K562 (cell line): Measurements from ENCODE around the gene ZNF266. TPM values are rescaled to one million over a fixed set of nuclear protein-coding genes. Genes with fewer than 3 reads are reported as not detected.

Experiments used
- BRD9 ChIP-seq: fragments of 450-650 bp; IDR thresholded peaks from 2 replicates; pipeline ENCODE4 v1.6.1; 2018; ENCODE audit warnings: low read depth; ENCODE audit not compliant: partially characterized antibody
- CBX2 ChIP-seq: fragments of 200-600 bp; sonication (generic); IDR thresholded peaks from one replicate; pipeline ENCODE4 v1.6.1; 2012; ENCODE audit warnings: mild to moderate bottlenecking, low read length, inconsistent platforms; ENCODE audit not compliant: insufficient read depth, poor library complexity, severe bottlenecking
- FOXP1 ChIP-seq: sonication (generic); formaldehyde crosslinking; IDR thresholded peaks from 2 replicates; pipeline ENCODE4 v1.8.0; 2022; ENCODE audit warnings: mild to moderate bottlenecking, missing genetic modification reagents
- GATAD2A ChIP-seq: fragments of 450-650 bp; IDR thresholded peaks from 2 replicates; pipeline ENCODE4 v1.6.1; 2017
- HIVEP1 ChIP-seq: fragments of 250-450 bp; sonication (Bioruptor Pico); IDR thresholded peaks from 2 replicates; pipeline ENCODE4 v1.4.0; 2020; ENCODE audit warnings: mild to moderate bottlenecking
- HMG20A ChIP-seq: fragments of 450-650 bp; formaldehyde crosslinking; conservative IDR thresholded peaks from 2 replicates; pipeline ENCODE4 v1.4.0; 2020; ENCODE audit warnings: mild to moderate bottlenecking, mixed read lengths
- JUNB ChIP-seq: fragments of 450-650 bp; formaldehyde crosslinking; conservative IDR thresholded peaks from 2 replicates; pipeline ENCODE4 v1.4.0; 2020; ENCODE audit warnings: mild to moderate bottlenecking
- KLF10 ChIP-seq: fragments of 250-450 bp; sonication (Bioruptor Pico); IDR thresholded peaks from 2 replicates; pipeline ENCODE4 v1.6.1; 2021; ENCODE audit warnings: matching md5 sums
- LEF1 ChIP-seq: fragments of 450-650 bp; IDR thresholded peaks from 2 replicates; pipeline ENCODE4 v1.6.1; 2016; ENCODE audit warnings: mild to moderate bottlenecking
- MLX ChIP-seq, 2 experiments: fragments of 450-650 bp in 1 of 2; sonication (generic) in 1 of 2; formaldehyde crosslinking; conservative IDR thresholded peaks; 2 replicates each; pipeline versions ENCODE4 v1.4.0 to v1.8.1; 2020 to 2022; ENCODE audit warnings: mild to moderate bottlenecking in 1 of 2, missing genetic modification reagents in 1 of 2
- NFE2L1 ChIP-seq: fragments of 450-650 bp; IDR thresholded peaks from 2 replicates; pipeline ENCODE4 v1.6.1; 2016; ENCODE audit warnings: missing genetic modification characterization, low read depth, mild to moderate bottlenecking, missing compliant biosample characterization, moderate library complexity, borderline replicate concordance
- PML ChIP-seq: IDR thresholded peaks from 2 replicates; pipeline ENCODE4 v1.6.1; 2012; ENCODE audit warnings: low read length, inconsistent platforms
- RBM15 ChIP-seq: fragments of 200-400 bp; formaldehyde crosslinking; IDR thresholded peaks from 2 replicates; pipeline ENCODE4 v1.6.1; 2018; ENCODE audit warnings: mild to moderate bottlenecking, low read length, moderate library complexity; ENCODE audit not compliant: insufficient read depth
- RCOR1 ChIP-seq, 2 experiments: IDR thresholded peaks; 2 replicates each; pipeline ENCODE4 v1.6.1; 2012; ENCODE audit warnings: low read depth in 2 of 2, low read length in 2 of 2, borderline replicate concordance in 1 of 2, improper control_type of control experiment in 1 of 2
- RFX5 ChIP-seq: IDR thresholded peaks from 2 replicates; pipeline ENCODE4 v1.6.1; 2011; ENCODE audit warnings: low read depth, mild to moderate bottlenecking, improper control_type of control experiment, low read length
- RNF219 ChIP-seq: fragments of 250-450 bp; sonication (Bioruptor Pico); IDR thresholded peaks from 2 replicates; pipeline ENCODE4 v1.5.0; 2022; ENCODE audit warnings: mild to moderate bottlenecking
- TAF1 ChIP-seq: IDR thresholded peaks from 2 replicates; pipeline ENCODE4 v1.6.1; 2011; ENCODE audit warnings: mild to moderate bottlenecking, low read length, moderate library complexity; ENCODE audit not compliant: insufficient read depth, control insufficient read depth, severe bottlenecking; ENCODE audit errors: extremely low read depth
- ZNF3 ChIP-seq: fragments of 250-450 bp; sonication (Bioruptor Pico); IDR thresholded peaks from 2 replicates; pipeline ENCODE4 v1.5.0; 2021; ENCODE audit warnings: mild to moderate bottlenecking, moderate library complexity
- ZNF395 ChIP-seq: fragments of 200-800 bp; sonication (Bioruptor generic); IDR thresholded peaks from 2 replicates; pipeline ENCODE4 v1.6.1; 2017; ENCODE audit warnings: missing genetic modification characterization, missing compliant biosample characterization
- ZNF408 ChIP-seq: fragments of 250-450 bp; sonication (Bioruptor Pico); IDR thresholded peaks from 2 replicates; pipeline ENCODE4 v1.4.0; 2020; ENCODE audit warnings: low read depth, mild to moderate bottlenecking, moderate library complexity
- ZNF639 ChIP-seq, 2 experiments: fragments of 200-800 bp in 1 of 2; sonication (Bioruptor generic) in 1 of 2; sonication (generic) in 1 of 2; formaldehyde crosslinking in 1 of 2; IDR thresholded peaks in 1 of 2; conservative IDR thresholded peaks in 1 of 2; 2 replicates each; pipeline versions ENCODE4 v1.5.0 to v1.6.1; 2016 to 2020; ENCODE audit warnings: missing compliant biosample characterization in 1 of 2, missing genetic modification characterization in 1 of 2, missing genetic modification reagents in 1 of 2
- polyA plus RNA-seq, 8 experiments: library from polyadenylated mRNA; depleted of rRNA in 4 of 8; stranded (reverse) in 5 of 8; unstranded in 3 of 8; fragments of >200 nt; fragmentation: Nextera tagmentation in 2 of 8; fragmentation: Illumina TruSeq in 1 of 8; extraction: Ambion mirVana in 2 of 8; extraction: Trizol in 1 of 8; gene quantifications; 2 replicates each; pipeline versions ENCODE4 v1.2.1 to v1.2.3, GENCODE V29; 2011 to 2014; ENCODE audit warnings: inconsistent platforms in 1 of 8, missing spikeins in 1 of 8
- total RNA-seq, 7 experiments: library from RNA; depleted of rRNA in 6 of 7; stranded (reverse); fragments of >200 nt in 6 of 7; fragmentation: Illumina TruSeq in 2 of 7; extraction: Trizol in 2 of 7; gene quantifications; 2 replicates each; pipeline versions ENCODE4 v1.2.1 to v1.2.3, GENCODE V29; 2011 to 2021; ENCODE audit warnings: low replicate concordance in 1 of 7

ZNF266 gene
- total and polyA plus RNA-seq, 9 of the 15 experiments (the other 6 are each of a cell fraction or from before 2014, with no cell fraction given): 5.9 to 40.9 (median 20.3) TPM

- TF ChIP-seq KLF10 (CRISPR knock-in tag) (no peak), ZNF3 (CRISPR knock-in tag) (no peak), LEF1 (no peak), RBM15 (no peak), CBX2 (no peak), TAF1 (peak; percentile 77), GATAD2A (no peak), FOXP1 (peak; percentile 71; the same call in 1 of the 2 replicates), RFX5 (peak; percentile 61; the same call in 1 of the 2 replicates), ZNF408 (CRISPR knock-in tag) (no peak), BRD9 (no peak), ZNF395 (CRISPR knock-in tag) (no peak), HMG20A (no peak), PML (peak; percentile 63; the same call in 1 of the 2 replicates), JUNB (no peak; the same call in 1 of the 2 replicates), RNF219 (CRISPR knock-in tag) (no peak), HIVEP1 (CRISPR knock-in tag) (no peak), RCOR1 (IDR thresholded peaks at IDR 0.05; ENCODE audit: borderline replicate concordance in 1 of 2, low read depth in 2 of 2, low read length in 2 of 2) (peak; percentile 3 to 22; a peak in 1 of 4 replicates), NFE2L1 (tag) (no peak), ZNF639 (CRISPR knock-in tag; conservative IDR thresholded peaks at IDR 0.05 in 1 of 2, IDR thresholded peaks at IDR 0.05 in 1 of 2) (no peak), MLX (CRISPR knock-in tag; conservative IDR thresholded peaks at IDR 0.05) (no peak)
These were observed at the start of gene ZNF266 (continued) for GRCh38 chr19:9435279-9436268.
